D721Med (cell line): ENCODE results near the gene NKX2-1.
"Not testable (repeated sequence)": the region's sequence is repeated elsewhere in the genome, so short reads cannot be mapped to it uniquely, and the experiment has no call there.

Source experiments
- DNase-seq: peaks from one replicate; pipeline ENCODE4 v3.0.0; 2011; ENCODE audit warnings: low spot score; ENCODE audit not compliant: insufficient read length
- FAIRE-seq: peaks from 2 replicates; lab custom pipeline; 2011; peaks lifted over from hg19 to GRCh38; lab: Jason Lieb, UNC
- TF ChIP-seq, protein P1 (sequence below): IDR thresholded peaks from 2 replicates; pipeline ENCODE4 v1.5.1; 2012; ENCODE audit warnings: mild to moderate bottlenecking, control low read depth; ENCODE audit not compliant: insufficient read depth; ENCODE audit errors: missing control alignments

NKX2-1 gene

DNA sequence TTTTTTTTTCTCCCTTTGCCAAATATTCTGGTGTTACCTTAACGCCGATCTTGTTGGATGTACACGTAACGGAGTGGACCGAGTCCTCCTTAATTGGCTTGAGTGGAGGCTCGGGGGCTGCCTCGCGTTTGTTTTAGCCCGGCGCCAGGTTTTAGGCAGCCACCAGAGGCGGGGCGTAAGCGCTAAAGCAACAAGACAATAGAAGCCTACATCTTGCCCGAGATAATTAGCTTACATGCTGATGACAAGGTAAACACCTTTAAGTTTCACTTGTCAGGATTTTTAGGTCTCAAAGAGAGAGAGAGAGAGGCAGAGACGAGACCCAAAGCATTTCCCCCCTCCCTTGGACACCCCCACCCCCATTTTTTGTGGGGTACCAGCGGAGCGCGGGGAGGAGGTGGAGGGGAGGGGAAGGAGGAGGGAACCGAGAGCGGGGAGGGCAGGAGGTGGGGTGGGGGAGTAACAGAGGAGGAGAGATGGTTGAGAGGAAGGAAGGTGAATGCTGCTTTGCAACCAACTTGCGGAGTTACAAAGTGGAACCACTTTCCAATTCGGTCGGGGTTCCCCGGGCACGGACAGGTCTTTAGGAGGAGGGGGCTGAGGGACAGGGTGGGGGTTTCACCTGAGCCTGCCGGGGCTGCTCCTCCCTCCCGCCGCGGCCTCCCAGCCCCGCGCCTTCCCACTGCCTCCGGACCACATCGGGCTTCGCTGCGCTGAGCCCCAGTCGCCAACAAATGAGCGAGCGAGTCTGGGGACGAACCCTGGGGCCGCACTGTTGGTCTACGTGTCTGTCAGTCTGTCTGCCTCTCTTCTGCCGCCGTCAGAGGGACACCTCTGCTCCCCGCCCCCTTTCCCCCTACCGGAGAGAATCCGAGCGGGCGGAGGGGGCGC is at the start of gene NKX2-1:
Gene NKX2-1, minus strand, starts transcription at position 802 of the 891 bp plus-strand sequence. Its CDS starts 103 bp downstream, at position 699.
- TF ChIP-seq, protein P1, sequence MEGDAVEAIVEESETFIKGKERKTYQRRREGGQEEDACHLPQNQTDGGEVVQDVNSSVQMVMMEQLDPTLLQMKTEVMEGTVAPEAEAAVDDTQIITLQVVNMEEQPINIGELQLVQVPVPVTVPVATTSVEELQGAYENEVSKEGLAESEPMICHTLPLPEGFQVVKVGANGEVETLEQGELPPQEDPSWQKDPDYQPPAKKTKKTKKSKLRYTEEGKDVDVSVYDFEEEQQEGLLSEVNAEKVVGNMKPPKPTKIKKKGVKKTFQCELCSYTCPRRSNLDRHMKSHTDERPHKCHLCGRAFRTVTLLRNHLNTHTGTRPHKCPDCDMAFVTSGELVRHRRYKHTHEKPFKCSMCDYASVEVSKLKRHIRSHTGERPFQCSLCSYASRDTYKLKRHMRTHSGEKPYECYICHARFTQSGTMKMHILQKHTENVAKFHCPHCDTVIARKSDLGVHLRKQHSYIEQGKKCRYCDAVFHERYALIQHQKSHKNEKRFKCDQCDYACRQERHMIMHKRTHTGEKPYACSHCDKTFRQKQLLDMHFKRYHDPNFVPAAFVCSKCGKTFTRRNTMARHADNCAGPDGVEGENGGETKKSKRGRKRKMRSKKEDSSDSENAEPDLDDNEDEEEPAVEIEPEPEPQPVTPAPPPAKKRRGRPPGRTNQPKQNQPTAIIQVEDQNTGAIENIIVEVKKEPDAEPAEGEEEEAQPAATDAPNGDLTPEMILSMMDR, result no peak
- no peak for FAIRE-seq
- DNase-seq, result no peak

DNA sequence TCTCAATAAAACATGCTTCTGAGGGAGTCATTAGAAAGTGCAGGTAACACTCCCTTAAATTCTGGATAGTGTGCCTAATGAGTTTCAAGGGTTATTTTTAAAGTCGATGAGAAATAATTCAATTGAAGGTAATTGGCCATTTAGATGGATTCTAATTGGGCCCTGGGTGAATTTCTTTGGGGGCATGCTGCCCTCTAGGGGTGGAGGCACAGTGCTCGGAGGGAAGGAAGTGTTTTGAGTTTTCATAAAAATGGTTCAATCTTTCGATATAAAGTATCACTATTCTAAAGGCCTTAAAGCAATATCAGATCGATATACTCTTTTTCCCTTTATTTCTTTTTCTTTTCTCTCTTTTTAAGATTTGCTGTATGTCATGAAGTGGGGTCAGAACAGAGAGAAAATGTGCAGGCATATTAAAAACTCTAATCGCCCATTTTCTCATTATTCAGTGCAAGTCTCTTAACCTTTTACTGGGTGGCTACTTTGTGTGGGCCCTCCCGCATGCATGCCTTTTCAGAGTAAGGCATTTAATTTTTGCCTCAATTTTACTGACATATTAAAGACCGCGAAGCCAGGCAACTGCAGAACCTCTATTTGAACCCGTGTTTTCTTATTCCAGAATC is 36.9 kb upstream of the NKX2-1 start:
- no peak for DNase-seq

DNA sequence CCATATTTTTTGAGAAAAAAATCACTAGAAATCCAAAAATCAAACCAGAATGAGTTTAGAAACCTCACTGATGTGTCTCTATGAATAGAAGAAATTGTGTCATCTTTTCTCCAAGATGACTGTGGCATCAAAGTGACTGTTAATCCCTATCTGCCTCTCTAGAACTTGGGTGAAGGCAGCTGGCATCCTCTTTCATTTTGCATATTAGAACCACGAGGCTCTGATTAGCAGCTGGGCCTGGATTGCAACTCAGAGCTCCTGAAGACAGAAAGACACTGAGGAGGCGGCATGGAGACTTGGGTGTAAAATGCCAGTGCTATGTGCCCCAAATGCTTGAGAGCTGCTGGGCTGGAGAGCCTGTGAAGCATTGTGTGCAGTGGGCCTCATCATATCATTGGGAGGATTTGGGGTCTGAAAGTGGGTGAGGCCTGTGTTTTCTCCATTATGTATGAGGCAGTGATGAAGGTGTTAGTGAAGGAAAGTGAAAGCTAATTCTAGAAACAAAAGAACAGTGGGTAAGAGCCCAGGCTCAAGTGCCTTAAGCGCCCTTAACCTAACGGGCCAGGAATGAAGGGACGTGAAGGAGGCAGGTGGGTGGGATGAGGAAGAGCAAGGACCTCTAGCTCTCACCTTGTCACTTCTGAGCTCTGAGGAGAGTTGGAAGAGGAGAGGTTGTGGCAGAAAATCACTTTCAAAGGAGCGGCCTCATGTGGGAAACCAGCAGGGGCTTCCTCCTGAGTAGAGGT is 36.1 kb upstream of the NKX2-1 start:
- FAIRE-seq (no peak), DNase-seq (no peak)
- TF ChIP-seq, protein P1, result no peak

More for the DNA sequence above, 36.9 kb upstream of the NKX2-1 start:
- TF ChIP-seq, protein P1, result peak; percentile 72
- FAIRE-seq, result no peak

DNA sequence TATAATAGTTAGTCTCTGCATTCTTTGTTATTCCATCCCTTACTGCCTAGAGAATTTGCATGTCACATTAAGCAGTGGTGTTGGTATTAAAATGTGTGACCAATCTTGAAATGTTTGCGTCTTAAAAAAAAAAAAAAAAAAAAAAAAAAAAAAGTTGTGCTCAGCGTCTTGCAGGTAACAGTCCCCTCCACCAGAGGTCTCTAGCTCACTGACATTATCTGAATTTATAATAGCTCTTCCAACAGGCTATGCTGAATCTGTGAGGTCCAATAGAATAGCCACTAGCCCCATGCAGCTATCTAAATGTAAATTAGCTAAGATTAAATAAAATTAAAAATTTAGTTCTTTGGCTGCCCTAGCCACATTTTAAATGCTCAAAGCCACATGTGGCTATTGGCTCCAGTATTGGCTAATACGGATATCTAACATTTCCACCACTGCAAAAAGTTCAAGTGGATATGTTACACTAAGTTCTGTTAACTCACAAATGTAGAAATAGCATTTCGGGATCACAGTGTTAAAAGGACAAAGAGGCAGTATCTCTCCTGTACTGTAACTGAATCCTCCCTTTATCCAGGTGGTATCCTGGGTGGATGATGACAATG is 33.7 kb upstream of the NKX2-1 start:
- TF ChIP-seq, protein P1, result peak; percentile 67
- no peak for DNase-seq

DNA sequence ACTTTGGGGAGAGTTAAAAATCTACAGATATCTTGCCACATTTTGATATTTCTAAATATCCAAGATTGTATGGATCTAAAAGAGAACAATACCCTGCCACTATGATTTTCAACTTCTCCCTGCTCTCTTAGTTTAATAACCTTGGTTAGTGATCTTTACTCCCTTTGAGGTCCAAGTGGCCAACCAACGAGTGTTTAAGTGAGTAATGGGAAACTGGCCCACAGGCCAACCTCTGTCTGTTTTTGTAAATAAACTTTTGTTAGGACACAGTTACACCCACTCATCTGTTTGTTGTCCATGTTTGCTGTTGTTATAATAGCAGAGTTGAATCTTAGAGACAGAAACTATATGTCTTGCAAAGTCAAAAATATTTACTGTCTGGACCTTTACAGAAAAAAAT is 30.9 kb upstream of the NKX2-1 start:
- DNase-seq (no peak), FAIRE-seq (no peak)
- TF ChIP-seq, protein P1, result no peak

More for the DNA sequence above, 33.7 kb upstream of the NKX2-1 start:
- FAIRE-seq, result no peak

DNA sequence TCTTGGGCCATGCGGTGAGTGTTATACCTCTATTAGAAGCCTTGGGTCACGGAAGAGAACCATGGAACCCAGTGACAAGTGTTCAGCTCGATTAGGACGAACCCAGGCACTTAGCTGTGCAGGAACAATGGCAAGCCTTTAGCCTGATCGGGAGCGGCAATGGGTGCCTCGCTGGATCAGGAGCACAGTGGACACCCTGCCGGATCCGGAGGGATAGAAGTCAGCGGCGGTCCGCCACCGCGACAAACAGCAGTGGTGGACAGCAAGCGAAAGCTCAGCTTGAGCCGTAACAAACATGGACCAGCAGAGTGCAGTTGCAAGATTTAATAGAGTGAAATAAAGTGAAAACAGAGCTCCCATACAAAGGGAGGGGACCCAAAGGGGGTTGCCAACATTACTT is 24.2 kb upstream of the NKX2-1 start:
- not testable (repeated sequence) for FAIRE-seq, DNase-seq

DNA sequence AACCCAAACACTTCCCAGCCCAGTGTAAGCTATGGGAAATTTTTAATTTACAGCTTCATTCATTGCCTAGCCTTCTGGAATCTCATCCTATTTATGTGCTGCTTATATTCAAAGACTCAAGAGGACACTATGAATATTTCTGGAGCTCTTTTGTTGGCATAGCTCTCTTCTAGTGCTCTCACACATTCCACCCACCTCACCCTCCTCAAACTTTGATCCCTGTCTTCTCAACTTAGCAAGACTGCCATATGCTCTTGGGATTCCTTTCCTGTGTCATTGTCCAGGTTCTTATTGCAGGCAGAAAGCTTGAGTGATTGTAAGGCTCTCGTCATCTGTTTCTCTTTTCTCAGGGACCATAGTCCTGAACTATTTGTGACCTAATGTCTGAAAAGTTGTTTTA is 18.0 kb upstream of the NKX2-1 start:
- FAIRE-seq (no peak), DNase-seq (no peak)
- TF ChIP-seq, protein P1, result no peak
